Activated CD8-positive, alpha-beta T cell treated with anti-CD3 and anti-CD28 coated beads for 36 hours (primary cell): ENCODE measurements around the gene FOXI1. TPM values are rescaled to one million over a fixed set of nuclear protein-coding genes. Genes with fewer than 3 reads are reported as not detected.

Source experiments
- ATAC-seq: fragments of 200-7000 bp; cut with Tn5 transposase; one replicate; pipeline ENCODE4 v1.10.0; 2021; ENCODE audit warnings: mild to moderate bottlenecking, moderate library complexity
- CTCF ChIA-PET: fragments of 350-600 bp; sonication (Branson Sonifier 250); formaldehyde crosslinking; loops from one replicate; lab custom pipeline; 2021; ENCODE audit warnings: antibody characterized with exemption; lab: Charles Lee
- POLR2A ChIA-PET: fragments of 350-600 bp; sonication (Branson Sonifier 250); formaldehyde crosslinking; loops from one replicate; lab custom pipeline; 2021; ENCODE audit warnings: antibody characterized with exemption; lab: Charles Lee
- DNase-seq: peaks from one replicate; pipeline ENCODE4 v3.0.0-alpha.2; 2020
- H3K27ac Mint-ChIP-seq: one replicate; pipeline ENCODE4 v1.8.0; 2021; ENCODE audit warnings: mild to moderate bottlenecking, mixed read lengths
- H3K27me3 Mint-ChIP-seq: one replicate; pipeline ENCODE4 v1.8.0; 2021; ENCODE audit warnings: mixed read lengths
- H3K36me3 Mint-ChIP-seq: one replicate; pipeline ENCODE4 v1.8.0; 2021; ENCODE audit warnings: low read depth, mixed read lengths
- H3K4me1 Mint-ChIP-seq: one replicate; pipeline ENCODE4 v1.8.0; 2021; ENCODE audit warnings: low read depth, mixed read lengths
- H3K4me3 Mint-ChIP-seq: one replicate; pipeline ENCODE4 v1.8.0; 2021; ENCODE audit warnings: mild to moderate bottlenecking, moderate library complexity, mixed read lengths
- H3K9me3 Mint-ChIP-seq: one replicate; pipeline ENCODE4 v1.8.0; 2021; ENCODE audit warnings: mixed read lengths
- intact Hi-C: fragments of 100-400 bp; cut with micrococcal nuclease; formaldehyde crosslinking; loops from one replicate; pipeline ENCODE4 v1.10.0; 2022
- total RNA-seq, 2 experiments: library from RNA; stranded (reverse); gene quantifications; one replicate each; pipeline ENCODE4 v1.2.3, GENCODE V29; 2021
- TF ChIP-seq, protein P1 (sequence below): fragments of 200-600 bp; IDR thresholded peaks from one replicate; pipeline ENCODE4 v1.8.0; 2022; ENCODE audit warnings: antibody characterized with exemption, mild to moderate bottlenecking

FOXI1 gene
- total RNA-seq, 2 experiments from 2014 or later: not detected

DNA sequence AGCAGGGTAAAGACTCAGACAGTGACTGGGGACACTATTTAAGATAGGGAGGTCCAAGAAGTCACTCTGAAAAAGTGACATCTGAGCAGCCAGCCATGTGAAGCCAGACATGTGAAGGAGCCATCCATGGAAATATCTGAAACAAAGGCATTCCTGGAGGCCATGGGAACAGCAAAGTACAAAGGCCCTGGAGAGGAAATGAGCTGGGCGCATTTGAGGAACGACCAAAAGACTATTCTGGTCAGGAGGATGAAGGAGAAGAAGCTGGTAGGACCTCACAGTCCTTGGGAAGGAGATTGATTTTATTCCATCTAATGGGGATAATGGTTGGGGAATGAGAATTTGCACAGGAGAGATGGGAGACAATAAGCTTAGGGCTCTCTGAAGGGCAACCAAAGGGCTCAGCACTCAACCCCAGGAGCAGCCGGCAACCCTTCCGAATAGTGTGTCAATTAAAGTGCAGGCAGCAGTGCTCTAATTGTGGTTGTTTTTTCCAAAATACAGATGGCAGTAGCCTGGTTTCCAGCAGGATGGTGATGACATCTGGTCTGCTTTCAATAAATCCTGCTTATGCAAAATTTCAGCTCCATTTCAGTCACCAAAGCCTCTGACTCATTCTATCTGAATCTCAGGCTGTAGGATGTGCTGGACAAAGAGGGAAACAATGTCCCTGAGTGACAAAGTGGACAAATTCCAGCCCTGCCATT, 26.7 kb downstream of the FOXI1 start:
- Mint-ChIP-seq H3K4me1 (no peaks in the 10 kb centered on the region), H3K27me3 (peaks cover 3% of the 10 kb centered on the region), H3K36me3 (no peaks in the 10 kb centered on the region), H3K27ac (no peak overlapping the region), H3K9me3 (no peaks in the 10 kb centered on the region), H3K4me3 (no peak overlapping the region)
- TF ChIP-seq, protein P1, sequence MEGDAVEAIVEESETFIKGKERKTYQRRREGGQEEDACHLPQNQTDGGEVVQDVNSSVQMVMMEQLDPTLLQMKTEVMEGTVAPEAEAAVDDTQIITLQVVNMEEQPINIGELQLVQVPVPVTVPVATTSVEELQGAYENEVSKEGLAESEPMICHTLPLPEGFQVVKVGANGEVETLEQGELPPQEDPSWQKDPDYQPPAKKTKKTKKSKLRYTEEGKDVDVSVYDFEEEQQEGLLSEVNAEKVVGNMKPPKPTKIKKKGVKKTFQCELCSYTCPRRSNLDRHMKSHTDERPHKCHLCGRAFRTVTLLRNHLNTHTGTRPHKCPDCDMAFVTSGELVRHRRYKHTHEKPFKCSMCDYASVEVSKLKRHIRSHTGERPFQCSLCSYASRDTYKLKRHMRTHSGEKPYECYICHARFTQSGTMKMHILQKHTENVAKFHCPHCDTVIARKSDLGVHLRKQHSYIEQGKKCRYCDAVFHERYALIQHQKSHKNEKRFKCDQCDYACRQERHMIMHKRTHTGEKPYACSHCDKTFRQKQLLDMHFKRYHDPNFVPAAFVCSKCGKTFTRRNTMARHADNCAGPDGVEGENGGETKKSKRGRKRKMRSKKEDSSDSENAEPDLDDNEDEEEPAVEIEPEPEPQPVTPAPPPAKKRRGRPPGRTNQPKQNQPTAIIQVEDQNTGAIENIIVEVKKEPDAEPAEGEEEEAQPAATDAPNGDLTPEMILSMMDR: no peak
- ChIA-PET POLR2A (no interaction called here), CTCF (no interaction called here)
- DNase-seq: no peak
- no peak for ATAC-seq
- intact Hi-C loops: no loop called here

DNA sequence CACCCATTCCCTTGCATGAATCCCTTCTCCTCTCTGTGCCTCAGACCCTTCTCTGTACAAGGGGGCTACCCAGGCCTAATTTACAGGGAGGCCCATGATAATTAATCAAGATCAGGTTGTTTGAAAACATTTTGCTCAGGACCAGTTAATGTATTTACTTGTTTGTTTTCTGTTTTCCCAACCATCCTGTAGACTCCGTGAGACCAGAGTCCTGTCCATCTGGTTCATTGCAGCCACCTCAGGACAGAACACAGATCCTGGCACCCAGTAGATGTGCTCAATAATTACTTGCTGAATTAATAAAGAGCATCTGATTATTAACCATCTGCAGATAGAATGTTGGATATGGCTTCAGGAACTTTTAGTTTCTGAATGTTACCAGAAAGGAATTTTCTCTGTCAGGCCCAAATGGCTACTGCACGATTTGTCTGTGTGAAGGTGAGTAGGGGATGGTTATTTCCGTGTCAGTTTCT, 27.3 kb downstream of the FOXI1 start:
- H3K36me3 Mint-ChIP-seq: no peaks in the 10 kb centered on the region
- DNase-seq: no peak
- ChIA-PET POLR2A (no interaction called here), CTCF (no interaction called here)
- H3K27ac Mint-ChIP-seq: no peak overlapping the region
- H3K4me1 Mint-ChIP-seq: no peaks in the 10 kb centered on the region
- TF ChIP-seq, protein P1: no peak
- ATAC-seq: no peak
- intact Hi-C loops: no loop called here
- H3K4me3 Mint-ChIP-seq: no peak overlapping the region
- H3K27me3 Mint-ChIP-seq: peaks cover 3% of the 10 kb centered on the region
- H3K9me3 Mint-ChIP-seq: no peaks in the 10 kb centered on the region

DNA sequence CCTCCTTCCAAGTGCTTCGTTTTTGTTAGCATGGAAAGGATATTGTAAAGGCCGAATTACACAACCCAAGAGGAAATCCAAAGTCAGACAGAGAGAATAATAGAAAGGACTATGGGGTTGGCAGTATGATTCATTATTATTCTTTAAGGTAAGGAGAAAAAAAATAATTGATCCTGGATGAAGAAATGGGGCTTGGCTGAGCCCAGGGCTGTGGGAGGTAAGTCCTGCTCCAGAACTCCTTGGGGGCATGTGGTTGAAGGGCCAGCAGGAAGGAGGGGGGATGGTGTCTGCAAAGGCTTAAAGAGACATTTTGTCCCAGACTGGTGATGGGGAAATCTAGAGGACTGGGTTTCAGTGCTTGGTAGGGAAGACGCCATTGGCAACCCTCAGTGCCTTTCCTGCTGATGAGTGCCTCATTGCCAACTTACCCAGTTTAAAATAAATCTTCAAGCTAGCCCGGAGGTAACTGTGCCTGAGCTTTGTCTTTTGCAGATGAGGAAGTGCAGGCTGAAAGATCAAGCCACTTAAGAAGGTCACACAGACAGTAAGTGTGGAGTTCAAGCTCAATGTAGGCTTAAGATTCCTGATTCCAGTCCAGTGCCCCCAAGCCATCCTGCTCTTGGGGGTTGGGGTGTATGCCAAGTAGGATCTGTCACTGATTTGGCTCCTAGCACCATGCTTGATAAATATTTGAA, 30.2 kb downstream of the FOXI1 start:
- DNase-seq (no peak), ATAC-seq (no peak)
- Mint-ChIP-seq H3K27me3 (peaks cover 1% of the 10 kb centered on the region), H3K9me3 (no peaks in the 10 kb centered on the region), H3K4me3 (no peak overlapping the region), H3K36me3 (no peaks in the 10 kb centered on the region), H3K27ac (no peak overlapping the region), H3K4me1 (no peaks in the 10 kb centered on the region)
- ChIA-PET POLR2A (interaction anchor here (0.6 kb wide), 1 partner anchor 90 kb away, joined by 3 read pairs; no protein-coding TSS in a partner anchor), CTCF (no interaction called here)
- TF ChIP-seq, protein P1: no peak
- intact Hi-C loops: no loop called here

DNA sequence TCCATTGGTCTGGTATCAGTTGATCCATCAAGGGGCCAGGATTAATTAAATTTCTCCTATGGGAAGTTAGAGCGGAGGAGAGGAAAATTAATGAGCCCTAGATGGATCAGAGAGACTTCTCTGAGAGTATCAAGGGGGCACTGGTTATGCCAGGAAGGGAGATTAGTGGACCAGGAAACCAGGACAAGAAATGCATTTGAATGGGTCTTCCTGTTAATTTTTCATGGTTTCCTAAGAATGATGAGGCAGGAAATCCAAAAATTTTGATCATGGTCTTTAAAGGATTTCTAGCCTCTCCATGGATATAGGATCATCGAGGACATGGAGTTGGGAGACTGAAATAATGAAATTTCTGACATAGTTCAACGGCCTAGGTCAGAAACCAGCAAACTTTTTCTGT, 30.8 kb downstream of the FOXI1 start:
- POLR2A ChIA-PET: no interaction called here

More for the DNA sequence above, 30.8 kb downstream of the FOXI1 start:
- ATAC-seq: no peak
- Mint-ChIP-seq H3K36me3 (no peaks in the 10 kb centered on the region), H3K4me3 (no peak overlapping the region), H3K27ac (no peak overlapping the region), H3K4me1 (no peaks in the 10 kb centered on the region), H3K9me3 (no peaks in the 10 kb centered on the region), H3K27me3 (peaks cover 1% of the 10 kb centered on the region)
- intact Hi-C loops: no loop called here
- TF ChIP-seq, protein P1: no peak
- CTCF ChIA-PET: no interaction called here
- DNase-seq: no peak
